Chondrocyte (in vitro differentiated cells): Measurements from ENCODE around the gene SIX3. TPM values are rescaled to one million over a fixed set of nuclear protein-coding genes. Genes with fewer than 3 reads are reported as not detected.

Source experiments
- DNase-seq: peaks from one replicate; pipeline ENCODE4 v3.0.0; 2021; ENCODE audit warnings: mixed read lengths, low spot score
- H3K27ac Mint-ChIP-seq: one replicate; pipeline ENCODE4 v1.8.0; 2021; ENCODE audit warnings: mild to moderate bottlenecking, moderate library complexity, mixed read lengths; ENCODE audit not compliant: unreplicated experiment
- H3K27me3 Mint-ChIP-seq: 2 replicates; pipeline ENCODE4 v1.8.0; 2021; ENCODE audit warnings: low read depth, mixed read lengths
- H3K36me3 Mint-ChIP-seq: 2 replicates; pipeline ENCODE4 v1.8.0; 2021; ENCODE audit warnings: low read depth, mixed read lengths
- H3K4me1 Mint-ChIP-seq: 2 replicates; pipeline ENCODE4 v1.8.0; 2021; ENCODE audit warnings: low read depth, mild to moderate bottlenecking, mixed read lengths
- H3K4me3 Mint-ChIP-seq: one replicate; pipeline ENCODE4 v1.8.0; 2021; ENCODE audit warnings: mild to moderate bottlenecking, moderate library complexity, mixed read lengths; ENCODE audit not compliant: unreplicated experiment
- H3K9me3 Mint-ChIP-seq: 2 replicates; pipeline ENCODE4 v1.8.0; 2021; ENCODE audit warnings: low read depth, mixed read lengths
- total RNA-seq: library from RNA; stranded (reverse); gene quantifications from 3 replicates; pipeline ENCODE4 v1.2.1, GENCODE V29; 2021
- TF ChIP-seq, protein P1 (sequence below): fragments of 200-600 bp; sonication (generic); IDR thresholded peaks from 2 replicates; pipeline ENCODE4 v1.5.0; 2021; ENCODE audit warnings: antibody characterized with exemption, mild to moderate bottlenecking, moderate library complexity

The SIX3 gene
- total RNA-seq, 1 donor from 2014 or later: not detected

DNA sequence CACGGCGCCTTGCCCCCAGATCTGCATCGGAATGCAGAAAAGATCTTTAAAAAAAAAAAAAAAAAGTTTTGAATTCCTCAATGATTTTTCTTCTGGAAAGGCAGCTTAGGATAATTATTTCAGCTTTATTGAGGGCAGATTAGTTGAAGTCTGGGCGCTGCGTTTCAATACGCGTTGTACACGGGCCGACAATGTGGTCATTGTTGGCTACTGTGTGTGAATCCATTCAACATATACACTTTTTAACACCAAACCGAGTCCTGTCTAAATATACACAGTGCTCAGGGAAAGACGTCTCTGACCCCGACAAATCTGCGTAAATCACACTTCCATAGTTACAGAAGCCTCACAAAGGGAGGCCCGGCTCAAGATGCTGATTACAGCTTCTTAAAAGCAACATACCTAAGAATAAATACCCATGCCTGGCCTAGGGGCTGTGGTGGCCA is 1.4 kb upstream of the SIX3 start:
- DNase-seq: peak; percentile 15
- H3K36me3 Mint-ChIP-seq: peaks cover 3% of the 10 kb centered on the region
- H3K27me3 Mint-ChIP-seq: peaks cover 74% of the 10 kb centered on the region
- H3K27ac Mint-ChIP-seq: no peak overlapping the region
- TF ChIP-seq, protein P1, sequence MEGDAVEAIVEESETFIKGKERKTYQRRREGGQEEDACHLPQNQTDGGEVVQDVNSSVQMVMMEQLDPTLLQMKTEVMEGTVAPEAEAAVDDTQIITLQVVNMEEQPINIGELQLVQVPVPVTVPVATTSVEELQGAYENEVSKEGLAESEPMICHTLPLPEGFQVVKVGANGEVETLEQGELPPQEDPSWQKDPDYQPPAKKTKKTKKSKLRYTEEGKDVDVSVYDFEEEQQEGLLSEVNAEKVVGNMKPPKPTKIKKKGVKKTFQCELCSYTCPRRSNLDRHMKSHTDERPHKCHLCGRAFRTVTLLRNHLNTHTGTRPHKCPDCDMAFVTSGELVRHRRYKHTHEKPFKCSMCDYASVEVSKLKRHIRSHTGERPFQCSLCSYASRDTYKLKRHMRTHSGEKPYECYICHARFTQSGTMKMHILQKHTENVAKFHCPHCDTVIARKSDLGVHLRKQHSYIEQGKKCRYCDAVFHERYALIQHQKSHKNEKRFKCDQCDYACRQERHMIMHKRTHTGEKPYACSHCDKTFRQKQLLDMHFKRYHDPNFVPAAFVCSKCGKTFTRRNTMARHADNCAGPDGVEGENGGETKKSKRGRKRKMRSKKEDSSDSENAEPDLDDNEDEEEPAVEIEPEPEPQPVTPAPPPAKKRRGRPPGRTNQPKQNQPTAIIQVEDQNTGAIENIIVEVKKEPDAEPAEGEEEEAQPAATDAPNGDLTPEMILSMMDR: no peak
- peak overlapping the region; percentile 36 for H3K4me3 Mint-ChIP-seq
- no peaks in the 10 kb centered on the region for H3K9me3 Mint-ChIP-seq
- H3K4me1 Mint-ChIP-seq: peaks cover 42% of the 10 kb centered on the region

DNA sequence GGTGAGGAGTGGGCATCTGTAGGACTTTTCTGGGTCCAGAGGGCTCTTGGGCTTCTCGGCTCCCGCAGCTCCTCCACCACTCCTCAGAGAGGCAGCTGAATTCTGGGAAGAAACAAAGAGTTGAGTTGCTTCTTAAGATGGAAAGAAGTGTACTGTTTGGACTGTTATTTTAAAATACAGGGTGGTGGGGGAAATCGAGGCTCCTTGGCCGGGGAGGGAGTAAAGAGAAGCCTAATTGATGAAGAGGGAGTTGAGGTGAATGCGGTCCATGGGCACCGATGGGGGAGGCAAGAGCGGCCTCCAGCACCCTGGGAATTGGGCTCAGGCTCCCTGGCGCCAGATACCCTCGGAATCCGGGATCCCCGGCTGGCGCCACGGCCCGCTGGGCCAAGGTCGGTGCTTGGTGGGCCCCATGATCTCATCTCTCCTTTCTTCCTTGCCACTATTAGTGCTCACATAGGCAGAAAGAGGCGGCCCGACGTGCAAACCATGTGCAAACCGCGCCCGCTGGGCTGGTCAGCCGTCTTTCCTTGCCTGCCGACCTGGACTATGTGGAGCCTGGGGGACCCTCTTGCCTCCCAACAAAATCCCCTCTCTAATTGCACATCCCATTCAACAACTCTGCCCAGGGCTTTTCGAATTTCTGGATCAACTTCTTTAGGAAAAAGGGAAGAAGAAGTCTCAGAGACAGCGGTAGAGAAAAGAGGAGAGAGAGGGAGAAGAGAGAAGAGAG is 604 bp upstream of the SIX3 start:
- H3K36me3 Mint-ChIP-seq: peaks cover 3% of the 10 kb centered on the region
- no peaks in the 10 kb centered on the region for H3K9me3 Mint-ChIP-seq
- no peak overlapping the region for H3K27ac Mint-ChIP-seq
- peak; percentile 50 for DNase-seq
- H3K4me1 Mint-ChIP-seq: peaks cover 40% of the 10 kb centered on the region
- peak overlapping the region; percentile 72 for H3K4me3 Mint-ChIP-seq
- TF ChIP-seq, protein P1: no peak
- H3K27me3 Mint-ChIP-seq: peaks cover 76% of the 10 kb centered on the region

GRCh38 chr2:44942304-44943030 is 965 bp downstream of the SIX3 start:
- H3K4me3 Mint-ChIP-seq: peak overlapping the region; percentile 42
- peaks cover 40% of the 10 kb centered on the region for H3K4me1 Mint-ChIP-seq

DNA sequence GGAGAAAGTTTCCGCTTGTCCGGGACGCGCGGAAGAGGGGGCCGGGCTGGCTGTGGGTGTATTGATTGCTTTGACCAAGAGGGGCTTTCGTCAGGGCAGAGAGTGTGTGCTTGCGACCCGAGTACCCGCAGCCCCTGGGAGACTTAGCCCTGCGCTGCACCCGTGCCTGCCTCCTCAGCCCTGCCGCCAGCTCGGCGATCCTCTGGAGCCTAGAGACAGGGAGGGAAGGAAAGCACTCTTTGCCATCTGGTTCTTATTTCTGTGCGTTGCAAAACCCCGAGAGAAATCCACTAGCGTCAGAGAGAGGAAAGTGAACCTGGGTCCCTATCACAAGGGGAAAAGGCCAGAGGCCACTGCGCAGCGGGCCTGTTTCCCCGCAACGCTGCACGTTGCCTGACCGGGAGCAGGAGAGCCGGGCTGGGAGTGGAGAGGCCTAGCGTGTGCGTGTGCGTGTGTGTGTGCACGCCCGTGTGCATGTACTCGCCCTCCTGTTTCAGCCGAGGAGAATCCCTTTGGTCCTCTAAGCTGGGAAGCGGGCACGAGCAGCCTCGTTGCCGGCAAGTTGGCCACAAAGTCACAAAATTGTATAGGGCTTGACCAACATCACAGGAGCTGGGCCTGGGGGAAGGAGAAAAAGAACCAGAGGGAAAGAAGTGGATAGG is 1.7 kb downstream of the SIX3 start:
- TF ChIP-seq, protein P1: no peak
- Mint-ChIP-seq H3K4me3 (peak overlapping the region; percentile 6), H3K36me3 (peaks cover 1% of the 10 kb centered on the region), H3K4me1 (peaks cover 37% of the 10 kb centered on the region), H3K9me3 (no peaks in the 10 kb centered on the region), H3K27ac (no peak overlapping the region), H3K27me3 (peaks cover 73% of the 10 kb centered on the region)
- DNase-seq: peak; percentile 71

More at GRCh38 chr2:44942304-44943030, 965 bp downstream of the SIX3 start:
- peak; percentile 92 for DNase-seq
- H3K27ac Mint-ChIP-seq: no peak overlapping the region
- H3K9me3 Mint-ChIP-seq: no peaks in the 10 kb centered on the region
- peaks cover 71% of the 10 kb centered on the region for H3K27me3 Mint-ChIP-seq
- TF ChIP-seq, protein P1: no peak
- peaks cover 1% of the 10 kb centered on the region for H3K36me3 Mint-ChIP-seq

GRCh38 chr2:44943693-44944101 is 2.2 kb downstream of the SIX3 start:
- no peak overlapping the region for H3K4me3 Mint-ChIP-seq
- TF ChIP-seq, protein P1: no peak
- H3K27me3 Mint-ChIP-seq: peaks cover 70% of the 10 kb centered on the region
- H3K9me3 Mint-ChIP-seq: no peaks in the 10 kb centered on the region
- peaks cover 1% of the 10 kb centered on the region for H3K36me3 Mint-ChIP-seq
- no peak overlapping the region for H3K27ac Mint-ChIP-seq
- DNase-seq: peak; percentile 70
- peaks cover 34% of the 10 kb centered on the region for H3K4me1 Mint-ChIP-seq
